PC-3 (cell line): Measurements from ENCODE around the gene PLPP1.

Experiments
- CTCF ChIP-seq: fragments of 300-600 bp; sonication (generic); conservative IDR thresholded peaks from 2 replicates; pipeline ENCODE4 v1.5.1; 2017; ENCODE audit warnings: antibody characterized with exemption, low read depth, mild to moderate bottlenecking, low read length
- EZH2 ChIP-seq: fragments of 300-600 bp; sonication (generic); IDR thresholded peaks from one replicate; pipeline ENCODE4 v1.6.1; 2017; ENCODE audit warnings: antibody characterized with exemption, mild to moderate bottlenecking, low read length; ENCODE audit not compliant: unreplicated experiment
- EZH2phosphoT487 ChIP-seq: fragments of 300-600 bp; sonication (generic); IDR thresholded peaks from 2 replicates; pipeline ENCODE4 v1.6.1; 2018; ENCODE audit warnings: mild to moderate bottlenecking, antibody characterized with exemption, low read length, borderline replicate concordance

GRCh38 chr5:55441954-55442353, 92.8 kb downstream of the PLPP1 start:
- TF ChIP-seq CTCF: no peak
- no peak for TF ChIP-seq EZH2
- TF ChIP-seq EZH2phosphoT487: no peak
